Bronchial epithelial cell (primary cell): ENCODE data around the gene CBX7. TPM values are rescaled to one million over a fixed set of nuclear protein-coding genes. Genes with fewer than 3 reads are reported as not detected.
"Not testable (repeated sequence)": the region's sequence is repeated elsewhere in the genome, so short reads cannot be mapped to it uniquely, and the experiment has no call there.

Experiments used
- DNase-seq: peaks from one replicate; pipeline ENCODE4 v3.0.0-alpha.2; 2010; ENCODE audit warnings: low read depth
- FAIRE-seq: peaks from 2 replicates; lab custom pipeline; 2011; peaks lifted over from hg19 to GRCh38; lab: Jason Lieb, UNC
- H3K27me3 ChIP-seq: 2 replicates; pipeline ENCODE4 v1.5.1; 2011; ENCODE audit warnings: low read length; ENCODE audit not compliant: control insufficient read depth, insufficient read depth
- H3K36me3 ChIP-seq: 2 replicates; pipeline ENCODE4 v1.5.1; 2011; ENCODE audit warnings: low read length; ENCODE audit not compliant: control insufficient read depth, insufficient read depth
- H3K4me3 ChIP-seq: 2 replicates; pipeline ENCODE4 v1.5.1; 2011; ENCODE audit warnings: mild to moderate bottlenecking, low read depth, low read length, control low read depth
- CTCF ChIP-seq: IDR thresholded peaks from 2 replicates; pipeline ENCODE4 v1.5.1; 2011; ENCODE audit warnings: mild to moderate bottlenecking, moderate library complexity, low read length, control low read depth, inconsistent platforms; ENCODE audit not compliant: insufficient read depth, severe bottlenecking
- total RNA-seq: library from RNA; depleted of rRNA; stranded (reverse); fragments of >200 nt; gene quantifications from 2 replicates; pipeline ENCODE4 v1.2.1, GENCODE V29; 2014

Gene CBX7
- total RNA-seq, 1 donor from 2014 or later, result 2.1 TPM

GRCh38 chr22:39166547-39166946 lies 14.1 kb upstream of the CBX7 start:
- DNase-seq, result no peak
- FAIRE-seq, result no peak
- no peaks in the 10 kb centered on the region for H3K36me3 ChIP-seq
- H3K27me3 ChIP-seq, result no peaks in the 10 kb centered on the region
- no peak overlapping the region for H3K4me3 ChIP-seq
- TF ChIP-seq CTCF, result no peak

- not testable (repeated sequence) for DNase-seq, FAIRE-seq, H3K27me3 ChIP-seq, H3K4me3 ChIP-seq, H3K36me3 ChIP-seq
Observed at GRCh38 chr22:39156093-39156492, 3.6 kb upstream of the CBX7 start.

- FAIRE-seq, result no peak
- H3K36me3 ChIP-seq, result no peaks in the 10 kb centered on the region
- no peak for TF ChIP-seq CTCF
- peaks cover 4% of the 10 kb centered on the region for H3K27me3 ChIP-seq
- no peak overlapping the region for H3K4me3 ChIP-seq
- DNase-seq, result no peak
Observed at GRCh38 chr22:39155421-39155820, 2.9 kb upstream of the CBX7 start.

GRCh38 chr22:39153220-39153717 lies 789 bp upstream of the CBX7 start:
- no peak for FAIRE-seq

GRCh38 chr22:39152024-39152510 lies 413 bp downstream of the CBX7 start:
- peaks cover 4% of the 10 kb centered on the region for H3K27me3 ChIP-seq
- H3K36me3 ChIP-seq, result no peaks in the 10 kb centered on the region
- no peak for TF ChIP-seq CTCF
- DNase-seq (no peak), FAIRE-seq (no peak)
- H3K4me3 ChIP-seq, result peak overlapping the region; percentile 44

More at GRCh38 chr22:39153220-39153717, 789 bp upstream of the CBX7 start:
- H3K27me3 ChIP-seq, result peaks cover 4% of the 10 kb centered on the region
- H3K36me3 ChIP-seq, result no peaks in the 10 kb centered on the region
- H3K4me3 ChIP-seq, result peak overlapping the region; percentile 44
- TF ChIP-seq CTCF, result no peak
- DNase-seq, result no peak

GRCh38 chr22:39151329-39151975 lies 1.0 kb downstream of the CBX7 start:
- peaks cover 4% of the 10 kb centered on the region for H3K27me3 ChIP-seq
- DNase-seq, result no peak
- no peaks in the 10 kb centered on the region for H3K36me3 ChIP-seq
- no peak for FAIRE-seq
- no peak for TF ChIP-seq CTCF
- no peak overlapping the region for H3K4me3 ChIP-seq
